A549 (cell line): Measurements from ENCODE around the gene CCDC188. TPM values are rescaled to one million over a fixed set of nuclear protein-coding genes. Genes with fewer than 3 reads are reported as not detected.
"Not testable (repeated sequence)": the region's sequence is repeated elsewhere in the genome, so short reads cannot be mapped to it uniquely, and the experiment has no call there.

Experiments
- ATAC-seq, 2 experiments: fragments of 200-7000 bp in 1 of 2; fragments of >200 bp in 1 of 2; cut with Nextera tagmentation in 1 of 2; cut with Tn5 transposase in 1 of 2; 3 replicates each; pipeline versions ENCODE4 v1.8.0 to v1.9.1; 2018 to 2020; ENCODE audit warnings: mild to moderate bottlenecking in 1 of 2, moderate library complexity in 1 of 2
- CTCF ChIA-PET: fragments of 300-600 bp; sonication (Branson Sonifier 250); formaldehyde crosslinking; extraction: SDS; loops from one replicate; lab custom pipeline; 2021; ENCODE audit warnings: antibody characterized with exemption, inconsistent platforms; lab: Yijun Ruan, JAX
- POLR2A ChIA-PET: fragments of 350-600 bp; formaldehyde crosslinking; extraction: SDS; loops from one replicate; lab custom pipeline; 2021; ENCODE audit warnings: antibody characterized with exemption, inconsistent platforms; lab: Yijun Ruan, JAX
- DNase-seq, 2 experiments: peaks; one replicate each; pipeline versions ENCODE4 v3.0.0 to v3.0.0-alpha.2; 2011 to 2016; ENCODE audit warnings: low read depth in 1 of 2, low spot score in 1 of 2
- FAIRE-seq: peaks from 2 replicates; lab custom pipeline; 2011; peaks lifted over from hg19 to GRCh38; lab: Jason Lieb, UNC
- H3K27ac ChIP-seq, 2 experiments: fragments of >200 bp; sonication (Bioruptor Twin); formaldehyde crosslinking; 3 replicates each; pipeline ENCODE4 v1.5.1; 2016 to 2017
- H3K4me1 ChIP-seq: fragments of >200 bp; sonication (Bioruptor Twin); formaldehyde crosslinking; 3 replicates; pipeline ENCODE4 v1.6.1; 2016
- H3K4me2 ChIP-seq: fragments of >200 bp; sonication (Bioruptor Twin); formaldehyde crosslinking; 3 replicates; pipeline ENCODE4 v1.6.1; 2016
- H3K4me3 ChIP-seq: fragments of >200 bp; sonication (Bioruptor Twin); formaldehyde crosslinking; 3 replicates; pipeline ENCODE4 v1.5.1; 2016
- H3K9me3 ChIP-seq: fragments of >200 bp; sonication (Bioruptor Twin); formaldehyde crosslinking; 3 replicates; pipeline ENCODE4 v1.6.1; 2016
- BCL3 ChIP-seq: fragments of >200 bp; sonication (Bioruptor Twin); formaldehyde crosslinking; IDR thresholded peaks from 3 replicates; pipeline ENCODE4 v1.6.1; 2016
- BHLHE40 ChIP-seq: IDR thresholded peaks from 2 replicates; pipeline ENCODE4 v1.6.1; 2012; ENCODE audit warnings: low read depth, low read length, inconsistent platforms
- CEBPB ChIP-seq, 2 experiments: fragments of >200 bp in 1 of 2; sonication (Bioruptor Twin) in 1 of 2; formaldehyde crosslinking in 1 of 2; IDR thresholded peaks; 2 replicates each; pipeline ENCODE4 v1.6.1; 2012 to 2016
- CHD2 ChIP-seq: fragments of 150-350 bp; IDR thresholded peaks from 2 replicates; pipeline ENCODE4 v1.6.1; 2014; ENCODE audit warnings: low read length; ENCODE audit not compliant: partially characterized antibody
- CHD4 ChIP-seq: fragments of 200-600 bp; sonication (generic); IDR thresholded peaks from 2 replicates; pipeline ENCODE4 v1.6.1; 2016; ENCODE audit warnings: antibody characterized with exemption, mild to moderate bottlenecking, borderline replicate concordance
- EHMT2 ChIP-seq: fragments of 200-600 bp; sonication (generic); IDR thresholded peaks from 2 replicates; pipeline ENCODE4 v1.6.1; 2016; ENCODE audit warnings: antibody characterized with exemption, low read depth, mild to moderate bottlenecking, moderate library complexity
- ESRRA ChIP-seq: fragments of 150-350 bp; IDR thresholded peaks from 2 replicates; pipeline ENCODE4 v1.6.1; 2014; ENCODE audit warnings: mild to moderate bottlenecking, low read length, borderline replicate concordance
- FOSL2 ChIP-seq, 2 experiments: fragments of 450-650 bp in 1 of 2; fragments of >200 bp in 1 of 2; sonication (Bioruptor Twin) in 1 of 2; formaldehyde crosslinking; IDR thresholded peaks; 2 replicates each; pipeline versions ENCODE4 v1.5.0 to v1.6.1; 2016 to 2020; ENCODE audit warnings: mild to moderate bottlenecking in 1 of 2, moderate library complexity in 1 of 2
- HDAC2 ChIP-seq: fragments of 200-600 bp; sonication (generic); IDR thresholded peaks from 2 replicates; pipeline ENCODE4 v1.6.1; 2016
- HEYL ChIP-seq: fragments of 250-450 bp; sonication (Bioruptor Pico); IDR thresholded peaks from 2 replicates; pipeline ENCODE4 v1.8.0; 2021; ENCODE audit warnings: mild to moderate bottlenecking, moderate library complexity
- HMGXB4 ChIP-seq: fragments of 250-450 bp; sonication (Bioruptor Pico); IDR thresholded peaks from 2 replicates; pipeline ENCODE4 v1.5.0; 2021; ENCODE audit warnings: mild to moderate bottlenecking, moderate library complexity, borderline replicate concordance
- HOXA7 ChIP-seq: fragments of 250-450 bp; sonication (Bioruptor Pico); IDR thresholded peaks from 2 replicates; pipeline ENCODE4 v1.5.0; 2020; ENCODE audit warnings: mild to moderate bottlenecking, moderate library complexity
- HOXB13 ChIP-seq: fragments of 250-450 bp; sonication (Bioruptor Pico); IDR thresholded peaks from 2 replicates; pipeline ENCODE4 v1.5.0; 2020; ENCODE audit warnings: low read depth, mild to moderate bottlenecking, moderate library complexity
- JUN ChIP-seq, 2 experiments: fragments of >200 bp; sonication (Bioruptor Twin); formaldehyde crosslinking; IDR thresholded peaks; 2 replicates in 1 of 2; 3 replicates in 1 of 2; pipeline ENCODE4 v1.6.1; 2016 to 2017
- JUNB ChIP-seq: fragments of >200 bp; sonication (Bioruptor Twin); formaldehyde crosslinking; IDR thresholded peaks from 2 replicates; pipeline ENCODE4 v1.6.1; 2016
- KDM1A ChIP-seq: fragments of 200-600 bp; sonication (generic); IDR thresholded peaks from 2 replicates; pipeline ENCODE4 v1.6.1; 2016; ENCODE audit warnings: low read depth, mild to moderate bottlenecking
- KDM5A ChIP-seq: fragments of 200-600 bp; sonication (generic); IDR thresholded peaks from 2 replicates; pipeline ENCODE4 v1.6.1; 2016; ENCODE audit warnings: antibody characterized with exemption, mild to moderate bottlenecking
- MYC ChIP-seq: IDR thresholded peaks from 2 replicates; pipeline ENCODE4 v1.6.1; 2012; ENCODE audit warnings: mild to moderate bottlenecking, inconsistent platforms, low read length, improper control_type of control experiment, borderline replicate concordance
- TFCP2L1 ChIP-seq: fragments of 250-450 bp; sonication (Bioruptor Pico); IDR thresholded peaks from 2 replicates; pipeline ENCODE4 v1.5.0; 2021; ENCODE audit warnings: mild to moderate bottlenecking
- TP53 ChIP-seq: fragments of 250-450 bp; sonication (Bioruptor Pico); IDR thresholded peaks from 2 replicates; pipeline ENCODE4 v1.5.0; 2021; ENCODE audit warnings: mild to moderate bottlenecking, moderate library complexity
- USF2 ChIP-seq: fragments of 450-650 bp; IDR thresholded peaks from 2 replicates; pipeline ENCODE4 v1.6.1; 2014; ENCODE audit warnings: antibody characterized with exemption
- ZC3H11A ChIP-seq: fragments of 450-650 bp; IDR thresholded peaks from 2 replicates; pipeline ENCODE4 v1.6.1; 2014; ENCODE audit warnings: antibody characterized with exemption, mild to moderate bottlenecking
- ZFP36 ChIP-seq: fragments of 450-650 bp; IDR thresholded peaks from 2 replicates; pipeline ENCODE4 v1.6.1; 2014; ENCODE audit warnings: borderline replicate concordance; ENCODE audit not compliant: partially characterized antibody
- WGBS: methylation state at CpG from one replicate; pipeline ENCODE4 v1.1.6; 2017; ENCODE audit errors: missing lambda C conversion rate; 5-methylcytosine and 5-hydroxymethylcytosine counted together
- polyA plus RNA-seq, 4 experiments: library from polyadenylated mRNA; depleted of rRNA in 3 of 4; stranded (reverse); fragments of >200 nt; fragmentation: RNase III in 1 of 4; extraction: RNeasy Plus Mini Kit Qiagen cat#74134 plus additional on column Dnase treatment in 1 of 4; gene quantifications; 2 replicates in 3 of 4; 3 replicates in 1 of 4; pipeline ENCODE4 v1.2.3, GENCODE V29; 2011 to 2017

The CCDC188 gene
- polyA plus RNA-seq, 2 of the 4 experiments (the other 2 are of a cell fraction), result not detected

- ATAC-seq (no peak), FAIRE-seq (no peak), DNase-seq (no peak)
- Histone ChIP-seq H3K27ac (no peak overlapping the region), H3K4me3 (no peak overlapping the region), H3K9me3 (no peaks in the 10 kb centered on the region), H3K4me1 (no peaks in the 10 kb centered on the region), H3K4me2 (no peak overlapping the region)
- TF ChIP-seq ZC3H11A (no peak), EHMT2 (no peak), HOXA7 (CRISPR knock-in tag) (no peak), USF2 (no peak), BCL3 (no peak), TP53 (no peak), FOSL2 (IDR thresholded peaks at IDR 0.05) (no peak), FOSL2 (CRISPR knock-in tag; IDR thresholded peaks at IDR 0.05) (no peak), ESRRA (no peak), KDM5A (no peak), JUNB (no peak)
- ChIA-PET CTCF (no interaction called here), POLR2A (no interaction called here)
- 100% methylated on average over 2 of the region's 11 CpGs for WGBS
Observed at GRCh38 chr22:20164863-20165262, 14.0 kb upstream of the CCDC188 start.

GRCh38 chr22:20160041-20160440 is 9.2 kb upstream of the CCDC188 start:
- no peak for DNase-seq
- POLR2A ChIA-PET, result no interaction called here
- Histone ChIP-seq H3K4me1 (no peaks in the 10 kb centered on the region), H3K4me3 (no peak overlapping the region), H3K27ac (no peak overlapping the region), H3K4me2 (no peak overlapping the region), H3K9me3 (no peaks in the 10 kb centered on the region)
- ATAC-seq, result no peak
- no peak for TF ChIP-seq MYC
- TF ChIP-seq CHD2, result no peak
- no peak for TF ChIP-seq HDAC2
- no peak for TF ChIP-seq BHLHE40
- no peak for TF ChIP-seq HOXB13 (CRISPR knock-in tag)
- TF ChIP-seq ZFP36, result no peak
- no peak for TF ChIP-seq KDM1A
- no peak for TF ChIP-seq TFCP2L1 (CRISPR knock-in tag)
- TF ChIP-seq KDM5A, result no peak
- TF ChIP-seq HMGXB4, result no peak
- no peak for TF ChIP-seq JUN (IDR thresholded peaks at IDR 0.05)
- no peak for TF ChIP-seq CEBPB (IDR thresholded peaks at IDR 0.05)
- TF ChIP-seq ESRRA, result no peak
- TF ChIP-seq CHD4, result no peak
- no peak for TF ChIP-seq HEYL (CRISPR knock-in tag)
- CTCF ChIA-PET, result interaction anchor here (0.8 to 2.3 kb wide), 3 partner anchors 79 to 126 kb away, joined by 3 to 15 read pairs (median 3); no protein-coding TSS in a partner anchor
- 69% methylated on average over 9 of the region's 10 CpGs for WGBS
- no peak for FAIRE-seq

- DNase-seq, H3K4me2 ChIP-seq, H3K4me1 ChIP-seq, H3K27ac ChIP-seq, H3K4me3 ChIP-seq, FAIRE-seq, H3K9me3 ChIP-seq, POLR2A ChIA-PET, ATAC-seq: not testable (repeated sequence)
- CTCF ChIA-PET, result interaction anchor here (0.8 to 2.3 kb wide), 3 partner anchors 79 to 126 kb away, joined by 3 to 15 read pairs (median 3); no protein-coding TSS in a partner anchor
- 80% methylated on average over 5 of the region's 14 CpGs for WGBS
Observed at GRCh38 chr22:20159531-20159930, 8.7 kb upstream of the CCDC188 start.
